D721Med (cell line): ENCODE measurements around the gene SYT12.
"Not testable (repeated sequence)": the region's sequence is repeated elsewhere in the genome, so short reads cannot be mapped to it uniquely, and the experiment has no call there.

Source experiments
- DNase-seq: peaks from one replicate; pipeline ENCODE4 v3.0.0; 2011; ENCODE audit warnings: low spot score; ENCODE audit not compliant: insufficient read length
- FAIRE-seq: peaks from 2 replicates; lab custom pipeline; 2011; peaks lifted over from hg19 to GRCh38; lab: Jason Lieb, UNC
- TF ChIP-seq, protein P1 (sequence below): IDR thresholded peaks from 2 replicates; pipeline ENCODE4 v1.5.1; 2012; ENCODE audit warnings: mild to moderate bottlenecking, control low read depth; ENCODE audit not compliant: insufficient read depth; ENCODE audit errors: missing control alignments

Gene SYT12

DNA sequence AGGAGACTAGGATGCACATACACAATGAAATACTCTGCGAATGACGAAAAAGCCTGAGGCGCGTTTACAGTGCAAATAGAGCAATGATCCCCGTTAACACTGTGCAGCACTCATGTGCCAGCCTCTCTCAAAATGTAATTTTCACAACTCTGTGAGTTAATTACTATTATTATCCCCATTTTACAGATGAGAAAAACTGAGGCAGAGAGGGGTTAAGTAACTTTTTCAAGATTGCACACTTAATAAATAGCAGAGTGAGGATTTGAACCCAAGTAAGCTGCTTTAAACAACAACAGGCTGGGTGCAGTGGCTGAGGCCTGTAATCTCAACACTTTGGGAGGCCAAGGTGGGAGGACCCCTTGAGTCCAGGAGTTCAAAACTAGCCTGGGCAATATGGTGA, 21.6 kb upstream of the SYT12 start:
- FAIRE-seq (no peak), DNase-seq (no peak)
- TF ChIP-seq, protein P1, sequence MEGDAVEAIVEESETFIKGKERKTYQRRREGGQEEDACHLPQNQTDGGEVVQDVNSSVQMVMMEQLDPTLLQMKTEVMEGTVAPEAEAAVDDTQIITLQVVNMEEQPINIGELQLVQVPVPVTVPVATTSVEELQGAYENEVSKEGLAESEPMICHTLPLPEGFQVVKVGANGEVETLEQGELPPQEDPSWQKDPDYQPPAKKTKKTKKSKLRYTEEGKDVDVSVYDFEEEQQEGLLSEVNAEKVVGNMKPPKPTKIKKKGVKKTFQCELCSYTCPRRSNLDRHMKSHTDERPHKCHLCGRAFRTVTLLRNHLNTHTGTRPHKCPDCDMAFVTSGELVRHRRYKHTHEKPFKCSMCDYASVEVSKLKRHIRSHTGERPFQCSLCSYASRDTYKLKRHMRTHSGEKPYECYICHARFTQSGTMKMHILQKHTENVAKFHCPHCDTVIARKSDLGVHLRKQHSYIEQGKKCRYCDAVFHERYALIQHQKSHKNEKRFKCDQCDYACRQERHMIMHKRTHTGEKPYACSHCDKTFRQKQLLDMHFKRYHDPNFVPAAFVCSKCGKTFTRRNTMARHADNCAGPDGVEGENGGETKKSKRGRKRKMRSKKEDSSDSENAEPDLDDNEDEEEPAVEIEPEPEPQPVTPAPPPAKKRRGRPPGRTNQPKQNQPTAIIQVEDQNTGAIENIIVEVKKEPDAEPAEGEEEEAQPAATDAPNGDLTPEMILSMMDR, result no peak

DNA sequence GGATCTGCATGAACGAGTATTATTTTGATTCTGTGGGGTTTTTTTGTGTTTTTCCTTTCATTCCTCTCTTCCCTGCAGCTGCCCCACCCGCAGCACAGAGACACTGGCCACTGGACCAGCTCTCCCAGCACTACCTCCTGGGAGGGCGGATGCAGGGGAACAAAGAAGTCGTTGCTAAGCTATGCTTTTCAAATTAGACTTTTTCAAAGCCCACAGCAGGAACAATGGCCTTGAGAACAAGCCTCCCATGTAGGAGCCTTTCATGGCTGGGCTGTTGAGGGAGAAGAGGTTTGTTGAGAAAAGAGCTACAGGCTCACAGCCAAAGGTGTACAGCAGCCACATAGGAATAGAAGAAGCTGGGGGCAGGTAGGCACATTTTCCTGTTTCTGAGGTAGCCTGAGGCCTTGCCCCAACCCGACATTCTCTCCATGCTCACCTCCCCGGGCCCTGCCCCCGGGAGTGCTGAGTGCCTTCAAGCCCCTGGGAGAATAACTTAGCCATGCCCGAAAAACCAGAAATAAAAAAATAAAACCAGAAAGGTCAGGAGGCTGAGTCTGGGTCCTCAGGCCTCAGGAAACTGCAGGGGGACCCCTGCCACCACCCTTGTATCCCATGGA, 20.5 kb upstream of the SYT12 start:
- no peak for DNase-seq
- TF ChIP-seq, protein P1, result no peak
- no peak for FAIRE-seq

DNA sequence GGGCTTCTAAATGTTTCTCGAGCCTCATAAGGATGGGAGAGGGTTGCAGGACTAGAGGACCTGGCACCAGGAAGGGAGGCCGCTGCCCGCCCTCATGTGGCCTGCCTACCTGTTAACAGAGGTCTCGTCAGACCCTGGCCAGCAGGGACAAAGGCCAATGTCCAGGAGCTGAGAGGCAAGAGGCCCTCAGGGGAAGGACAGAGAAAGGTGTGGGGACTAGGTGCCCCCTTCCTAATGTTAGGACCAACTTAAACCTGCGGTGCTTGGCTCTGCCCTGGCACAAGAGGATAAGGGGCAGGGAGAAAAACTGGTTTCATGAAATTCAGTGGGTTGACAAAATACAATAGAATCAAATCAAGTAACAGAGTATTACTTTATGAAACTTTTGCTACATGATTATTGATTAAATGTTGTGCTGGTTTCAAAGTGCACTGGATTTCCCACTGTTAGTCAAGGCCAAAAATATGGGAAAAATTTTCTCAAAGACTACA, 20.0 kb upstream of the SYT12 start:
- TF ChIP-seq, protein P1, result no peak
- FAIRE-seq (no peak), DNase-seq (no peak)

DNA sequence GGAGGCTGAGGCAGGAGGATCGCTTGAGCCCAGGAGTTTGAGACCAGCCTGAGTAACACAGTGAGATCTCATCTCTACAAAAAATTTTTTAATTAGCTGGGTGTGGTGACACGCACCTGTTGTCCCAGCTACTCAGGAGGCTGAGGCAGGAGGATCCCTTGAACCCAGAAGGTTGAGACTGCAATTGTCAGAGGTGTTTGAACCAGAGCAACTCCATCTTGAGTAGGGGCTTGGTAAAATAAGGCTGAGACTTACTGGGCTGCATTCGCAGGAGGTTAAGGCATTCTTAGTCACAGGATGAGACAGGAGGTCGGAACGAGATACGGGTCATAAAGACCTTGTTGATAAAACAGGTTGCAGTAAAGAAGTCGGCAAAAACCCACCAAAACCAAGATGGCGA, 17.7 kb upstream of the SYT12 start:
- DNase-seq, FAIRE-seq: not testable (repeated sequence)

DNA sequence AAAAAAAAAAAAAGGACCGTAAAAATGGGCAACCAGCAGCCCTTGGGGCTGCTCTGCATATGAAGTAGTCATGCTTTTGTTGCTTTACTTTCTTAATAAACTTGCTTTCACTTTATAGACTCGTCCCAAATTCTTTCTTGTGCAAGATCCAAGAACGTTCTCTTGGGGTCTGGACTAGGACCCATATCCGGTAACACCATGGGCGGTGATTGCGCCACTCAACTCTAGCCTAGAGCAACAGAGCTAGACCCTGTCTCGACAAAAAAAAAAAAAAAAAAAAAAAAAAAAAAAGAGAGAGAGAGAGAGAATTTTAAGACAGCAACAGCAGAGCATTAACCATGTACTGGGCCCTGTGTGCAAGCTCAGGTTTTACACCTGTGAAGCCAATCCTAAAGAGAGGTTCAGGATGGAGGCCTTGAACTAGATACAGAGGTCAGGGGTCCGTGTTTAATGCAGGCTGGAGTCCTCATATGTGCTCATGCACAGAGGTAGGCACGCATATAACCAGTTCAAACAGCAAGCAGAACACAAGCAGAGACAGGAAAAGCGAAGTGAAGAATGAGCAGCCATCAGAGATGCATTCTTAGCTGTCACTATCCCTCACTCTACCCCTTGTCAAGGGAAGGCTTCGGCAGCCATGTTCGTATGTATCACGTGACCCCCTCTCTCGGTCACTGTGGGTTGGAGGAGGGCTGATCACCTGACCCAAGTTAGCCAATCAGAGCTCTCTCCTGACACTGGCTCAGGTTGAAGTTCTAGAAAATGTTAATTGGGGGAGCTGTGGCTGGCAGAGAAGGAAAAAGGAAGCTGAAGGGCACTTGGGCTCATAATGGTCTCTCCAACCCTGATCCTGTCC, 16.7 kb upstream of the SYT12 start:
- TF ChIP-seq, protein P1, result no peak
- FAIRE-seq, result no peak
- no peak for DNase-seq

DNA sequence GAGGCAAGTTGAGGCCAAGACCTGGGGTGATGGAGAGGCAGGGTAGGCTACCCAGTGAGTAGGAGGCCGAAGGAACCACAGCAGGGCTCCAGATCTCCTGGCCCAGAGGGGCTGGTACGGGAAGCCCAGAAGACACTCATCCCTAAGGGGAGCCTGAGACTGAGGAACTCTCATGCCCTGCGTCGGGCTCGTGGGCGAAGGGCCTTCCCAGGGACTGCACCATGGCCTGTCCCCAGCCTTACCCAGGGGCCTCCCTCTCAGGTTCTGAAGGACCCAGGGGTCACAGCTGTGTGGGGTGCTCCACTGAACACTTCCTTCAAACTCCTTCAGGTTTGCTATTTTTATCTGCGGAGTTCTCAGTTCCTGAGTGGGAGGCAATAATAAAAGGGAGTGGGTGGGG, 15.8 kb upstream of the SYT12 start:
- FAIRE-seq (no peak), DNase-seq (no peak)
- TF ChIP-seq, protein P1, result no peak

DNA sequence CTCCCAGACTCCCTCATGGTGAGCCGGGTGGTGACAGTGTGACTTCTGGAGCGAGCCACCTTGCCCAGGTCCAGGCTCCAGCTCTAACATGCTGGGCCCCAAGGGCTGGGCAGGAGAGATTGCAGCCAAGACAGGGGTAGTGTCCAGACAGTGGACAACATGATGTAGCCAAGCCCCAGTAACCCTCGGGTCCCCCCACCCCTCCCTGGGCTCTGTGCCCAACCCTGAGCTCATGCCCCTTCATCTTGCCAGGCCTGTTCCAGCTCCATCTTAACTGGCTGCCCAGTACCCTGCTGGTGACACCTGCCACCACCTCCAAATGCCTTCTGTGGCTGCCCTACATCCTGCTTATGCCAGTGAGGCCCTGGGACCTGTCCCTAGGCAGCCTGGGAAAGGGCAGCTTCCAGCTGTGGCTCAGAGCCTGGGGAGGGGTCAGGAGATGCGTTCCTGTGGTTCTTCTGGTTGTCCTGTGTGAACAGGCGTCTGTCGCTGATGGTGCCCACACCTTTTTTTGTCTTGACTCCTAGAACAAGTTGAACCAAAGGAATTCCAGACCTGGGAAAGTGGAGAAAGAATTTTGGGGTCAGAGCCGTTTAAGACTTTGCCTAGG, 12.5 kb upstream of the SYT12 start:
- TF ChIP-seq, protein P1, result no peak
- DNase-seq (no peak), FAIRE-seq (no peak)
